Neural progenitor cell (in vitro differentiated cells): ENCODE data around the gene SLC7A9. TPM values are rescaled to one million over a fixed set of nuclear protein-coding genes. Genes with fewer than 3 reads are reported as not detected.

Source experiments
- DNase-seq: peaks from one replicate; pipeline ENCODE4 v3.0.0-alpha.2; 2016; ENCODE audit warnings: low spot score
- H2AFZ ChIP-seq: fragments of 200-600 bp; sonication (generic); replicated peaks from 2 replicates; pipeline ENCODE4 v1.6.1; 2016; ENCODE audit warnings: antibody characterized with exemption
- H3F3A ChIP-seq: fragments of 200-600 bp; sonication (generic); 2 replicates; pipeline ENCODE4 v1.6.1; 2016; ENCODE audit warnings: antibody characterized with exemption, low read depth
- H3K27ac ChIP-seq: fragments of 200-600 bp; sonication (generic); 2 replicates; pipeline ENCODE4 v1.5.1; 2016; ENCODE audit warnings: mild to moderate bottlenecking
- H3K27me3 ChIP-seq: fragments of 200-600 bp; sonication (generic); 2 replicates; pipeline ENCODE4 v1.6.1; 2016; ENCODE audit warnings: mild to moderate bottlenecking, moderate library complexity
- H3K36me3 ChIP-seq: fragments of 200-600 bp; sonication (generic); 2 replicates; pipeline ENCODE4 v1.5.1; 2016
- H3K4me1 ChIP-seq: fragments of 200-600 bp; sonication (generic); 2 replicates; pipeline ENCODE4 v1.6.1; 2016; ENCODE audit warnings: mixed run types
- H3K4me2 ChIP-seq: fragments of 200-600 bp; sonication (generic); 2 replicates; pipeline ENCODE4 v1.6.1; 2016
- H3K4me3 ChIP-seq: fragments of 200-600 bp; sonication (generic); 2 replicates; pipeline ENCODE4 v1.5.1; 2016
- H3K79me2 ChIP-seq: fragments of 200-600 bp; sonication (generic); 2 replicates; pipeline ENCODE4 v1.6.1; 2016; ENCODE audit warnings: low read depth
- H3K9ac ChIP-seq: fragments of 200-600 bp; sonication (generic); 2 replicates; pipeline ENCODE4 v1.6.1; 2016
- H3K9me3 ChIP-seq: fragments of 200-600 bp; sonication (generic); 2 replicates; pipeline ENCODE4 v1.5.1; 2016; ENCODE audit warnings: low read depth
- H4K20me1 ChIP-seq: fragments of 200-600 bp; sonication (generic); 2 replicates; pipeline ENCODE4 v1.6.1; 2016; ENCODE audit warnings: low read depth
- H3K27ac Mint-ChIP-seq: 3 replicates; pipeline ENCODE4 v1.8.0; 2021; ENCODE audit warnings: mixed read lengths
- H3K27me3 Mint-ChIP-seq: 2 replicates; pipeline ENCODE4 v1.8.0; 2022; ENCODE audit warnings: low read depth, mild to moderate bottlenecking, inconsistent platforms, moderate library complexity, mixed read lengths; ENCODE audit not compliant: insufficient read depth
- H3K36me3 Mint-ChIP-seq: 3 replicates; pipeline ENCODE4 v1.8.0; 2021; ENCODE audit warnings: mixed read lengths
- H3K4me1 Mint-ChIP-seq: 3 replicates; pipeline ENCODE4 v1.8.0; 2021; ENCODE audit warnings: mixed read lengths
- H3K4me3 Mint-ChIP-seq: 3 replicates; pipeline ENCODE4 v1.8.0; 2021; ENCODE audit warnings: mild to moderate bottlenecking, moderate library complexity, mixed read lengths
- H3K9me3 Mint-ChIP-seq: 3 replicates; pipeline ENCODE4 v1.8.0; 2020; ENCODE audit warnings: mixed read lengths
- CTCF ChIP-seq: fragments of 200-600 bp; sonication (generic); IDR thresholded peaks from 2 replicates; pipeline ENCODE4 v1.5.1; 2017; ENCODE audit warnings: antibody characterized with exemption, mild to moderate bottlenecking
- EZH2 ChIP-seq: fragments of 200-600 bp; sonication (generic); IDR thresholded peaks from 2 replicates; pipeline ENCODE4 v1.6.1; 2017; ENCODE audit warnings: antibody characterized with exemption, mild to moderate bottlenecking, moderate library complexity
- EZH2phosphoT487 ChIP-seq: fragments of 200-600 bp; sonication (generic); IDR thresholded peaks from 2 replicates; pipeline ENCODE4 v1.6.1; 2017; ENCODE audit warnings: antibody characterized with exemption
- total RNA-seq: library from RNA; depleted of rRNA; stranded (reverse); fragments of >200 nt; gene quantifications from 2 replicates; pipeline ENCODE4 v1.2.3, GENCODE V29; 2015; ENCODE audit warnings: low replicate concordance

SLC7A9 gene
- total RNA-seq, 1 donor from 2014 or later: not detected

- Histone ChIP-seq H3K4me3 (no peak overlapping the region), H3K4me2 (no peak overlapping the region), H3K27me3 (no peaks in the 10 kb centered on the region), H3K36me3 (no peaks in the 10 kb centered on the region), H2AFZ (no peak overlapping the region), H3K79me2 (no peaks in the 10 kb centered on the region), H3K9me3 (no peaks in the 10 kb centered on the region), H4K20me1 (no peaks in the 10 kb centered on the region), H3K4me1 (no peaks in the 10 kb centered on the region), H3K9ac (no peak overlapping the region), H3K27ac (no peak overlapping the region), H3F3A (no peaks in the 10 kb centered on the region)
- Mint-ChIP-seq H3K9me3 (no peaks in the 10 kb centered on the region), H3K4me3 (no peak overlapping the region), H3K36me3 (peaks cover 17% of the 10 kb centered on the region), H3K4me1 (no peaks in the 10 kb centered on the region), H3K27me3 (no peaks in the 10 kb centered on the region), H3K27ac (no peak overlapping the region)
- no peak for TF ChIP-seq EZH2phosphoT487
- no peak for TF ChIP-seq EZH2
- no peak for TF ChIP-seq CTCF
- no peak for DNase-seq
These were observed 45.5 kb upstream of the SLC7A9 start for GRCh38 chr19:32914879-32915660.

GRCh38 chr19:32911467-32911866 is 41.9 kb upstream of the SLC7A9 start:
- H3K36me3 Mint-ChIP-seq: peaks cover 33% of the 10 kb centered on the region
- H3K27ac Mint-ChIP-seq: no peak overlapping the region
- no peak overlapping the region for H3K4me3 ChIP-seq
- H3K9ac ChIP-seq: no peak overlapping the region
- no peaks in the 10 kb centered on the region for H3K27me3 ChIP-seq
- H3K9me3 ChIP-seq: no peaks in the 10 kb centered on the region
- H4K20me1 ChIP-seq: no peaks in the 10 kb centered on the region
- no peak for DNase-seq
- peaks cover 2% of the 10 kb centered on the region for H3K27me3 Mint-ChIP-seq
- H3K4me1 ChIP-seq: no peaks in the 10 kb centered on the region
- no peaks in the 10 kb centered on the region for H3K9me3 Mint-ChIP-seq
- no peaks in the 10 kb centered on the region for H3K79me2 ChIP-seq
- no peak overlapping the region for H3K4me2 ChIP-seq
- H2AFZ ChIP-seq: no peak overlapping the region
- H3K4me1 Mint-ChIP-seq: no peaks in the 10 kb centered on the region
- TF ChIP-seq EZH2: no peak
- TF ChIP-seq EZH2phosphoT487: no peak
- no peak for TF ChIP-seq CTCF
- no peaks in the 10 kb centered on the region for H3F3A ChIP-seq
- no peak overlapping the region for H3K4me3 Mint-ChIP-seq
- no peaks in the 10 kb centered on the region for H3K36me3 ChIP-seq
- H3K27ac ChIP-seq: no peak overlapping the region

- Mint-ChIP-seq H3K9me3 (no peaks in the 10 kb centered on the region), H3K27me3 (peaks cover 2% of the 10 kb centered on the region)
These were observed 41.3 kb upstream of the SLC7A9 start for GRCh38 chr19:32910874-32911273.

GRCh38 chr19:32910094-32910493 is 40.5 kb upstream of the SLC7A9 start:
- DNase-seq: no peak
- Mint-ChIP-seq H3K4me3 (no peak overlapping the region), H3K27me3 (peaks cover 2% of the 10 kb centered on the region), H3K9me3 (no peaks in the 10 kb centered on the region), H3K4me1 (no peaks in the 10 kb centered on the region), H3K36me3 (peaks cover 38% of the 10 kb centered on the region), H3K27ac (no peak overlapping the region)
- no peaks in the 10 kb centered on the region for H3K36me3 ChIP-seq
- H3K27ac ChIP-seq: no peak overlapping the region
- no peaks in the 10 kb centered on the region for H3K79me2 ChIP-seq
- H3F3A ChIP-seq: no peaks in the 10 kb centered on the region
- no peak overlapping the region for H2AFZ ChIP-seq
- no peaks in the 10 kb centered on the region for H3K4me1 ChIP-seq
- TF ChIP-seq EZH2 (no peak), EZH2phosphoT487 (no peak), CTCF (no peak)
- no peak overlapping the region for H3K9ac ChIP-seq
- no peaks in the 10 kb centered on the region for H4K20me1 ChIP-seq
- H3K9me3 ChIP-seq: no peaks in the 10 kb centered on the region
- no peak overlapping the region for H3K4me3 ChIP-seq
- no peaks in the 10 kb centered on the region for H3K27me3 ChIP-seq
- H3K4me2 ChIP-seq: no peak overlapping the region

More at GRCh38 chr19:32910874-32911273, 41.3 kb upstream of the SLC7A9 start:
- no peak overlapping the region for H3K27ac Mint-ChIP-seq
- H3K4me1 Mint-ChIP-seq: no peaks in the 10 kb centered on the region
- Histone ChIP-seq H3K9ac (no peak overlapping the region), H3K4me2 (no peak overlapping the region), H2AFZ (no peak overlapping the region), H3F3A (no peaks in the 10 kb centered on the region), H4K20me1 (no peaks in the 10 kb centered on the region), H3K9me3 (no peaks in the 10 kb centered on the region), H3K27ac (no peak overlapping the region), H3K27me3 (no peaks in the 10 kb centered on the region), H3K4me3 (no peak overlapping the region), H3K79me2 (no peaks in the 10 kb centered on the region), H3K36me3 (no peaks in the 10 kb centered on the region), H3K4me1 (no peaks in the 10 kb centered on the region)
- no peak overlapping the region for H3K4me3 Mint-ChIP-seq
- no peak for DNase-seq
- no peak for TF ChIP-seq EZH2
- peaks cover 38% of the 10 kb centered on the region for H3K36me3 Mint-ChIP-seq
